ENCODE data around the gene NEURL2.

Gene NEURL2

DNA sequence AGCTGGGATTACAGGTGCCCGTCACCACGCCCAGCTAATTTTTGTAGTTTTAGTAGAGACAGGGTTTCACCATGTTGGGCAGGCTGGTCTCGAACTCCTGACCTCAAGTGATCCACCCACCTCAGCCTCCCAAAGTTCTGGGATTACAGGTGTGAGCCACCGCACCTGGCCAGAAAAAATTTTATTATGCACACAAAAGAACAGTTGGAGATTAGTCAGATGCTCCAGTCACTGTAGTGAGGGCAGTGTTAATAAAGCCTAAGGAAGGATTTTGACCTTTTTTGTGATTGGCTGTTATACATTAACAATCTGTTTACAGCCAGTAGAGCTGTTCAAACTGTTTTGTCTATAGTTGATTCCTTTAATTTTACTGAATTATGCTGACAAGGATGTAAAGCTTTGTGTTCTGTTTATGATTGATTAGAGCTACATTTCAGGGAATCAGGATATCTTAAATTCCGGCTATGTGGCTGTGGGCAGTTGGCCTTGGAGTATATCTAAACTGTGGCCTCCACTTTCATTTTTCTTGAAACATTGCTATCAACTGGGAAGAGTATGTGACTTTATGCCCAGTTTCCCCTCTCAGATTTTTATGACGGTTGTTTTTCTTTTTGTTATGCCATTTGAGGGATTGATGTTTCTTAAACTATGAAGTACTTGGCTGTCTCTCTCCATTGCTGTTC lies 23.7 kb downstream of the NEURL2 start:
- DNase-seq: no peak

DNA sequence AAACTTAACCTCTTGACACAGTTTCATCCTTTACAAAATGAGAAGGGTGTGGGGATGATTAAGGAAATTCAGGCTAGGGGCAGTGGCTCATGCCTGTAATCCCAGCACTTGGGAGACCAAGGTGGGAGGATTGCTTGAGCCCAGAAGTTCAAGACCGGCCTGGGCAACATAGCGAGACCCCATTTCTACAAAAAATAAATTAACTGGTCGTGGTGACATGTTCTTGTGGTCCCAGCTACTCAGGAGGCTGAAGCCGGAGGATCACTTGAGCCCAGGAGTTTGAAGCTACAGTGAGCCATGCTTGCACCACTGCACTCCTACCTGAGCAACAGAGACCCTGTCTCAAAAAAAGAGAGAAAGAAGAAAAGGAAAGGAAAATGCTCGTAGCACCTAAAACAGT lies 24.6 kb downstream of the NEURL2 start:
- DNase-seq: no peak

DNA sequence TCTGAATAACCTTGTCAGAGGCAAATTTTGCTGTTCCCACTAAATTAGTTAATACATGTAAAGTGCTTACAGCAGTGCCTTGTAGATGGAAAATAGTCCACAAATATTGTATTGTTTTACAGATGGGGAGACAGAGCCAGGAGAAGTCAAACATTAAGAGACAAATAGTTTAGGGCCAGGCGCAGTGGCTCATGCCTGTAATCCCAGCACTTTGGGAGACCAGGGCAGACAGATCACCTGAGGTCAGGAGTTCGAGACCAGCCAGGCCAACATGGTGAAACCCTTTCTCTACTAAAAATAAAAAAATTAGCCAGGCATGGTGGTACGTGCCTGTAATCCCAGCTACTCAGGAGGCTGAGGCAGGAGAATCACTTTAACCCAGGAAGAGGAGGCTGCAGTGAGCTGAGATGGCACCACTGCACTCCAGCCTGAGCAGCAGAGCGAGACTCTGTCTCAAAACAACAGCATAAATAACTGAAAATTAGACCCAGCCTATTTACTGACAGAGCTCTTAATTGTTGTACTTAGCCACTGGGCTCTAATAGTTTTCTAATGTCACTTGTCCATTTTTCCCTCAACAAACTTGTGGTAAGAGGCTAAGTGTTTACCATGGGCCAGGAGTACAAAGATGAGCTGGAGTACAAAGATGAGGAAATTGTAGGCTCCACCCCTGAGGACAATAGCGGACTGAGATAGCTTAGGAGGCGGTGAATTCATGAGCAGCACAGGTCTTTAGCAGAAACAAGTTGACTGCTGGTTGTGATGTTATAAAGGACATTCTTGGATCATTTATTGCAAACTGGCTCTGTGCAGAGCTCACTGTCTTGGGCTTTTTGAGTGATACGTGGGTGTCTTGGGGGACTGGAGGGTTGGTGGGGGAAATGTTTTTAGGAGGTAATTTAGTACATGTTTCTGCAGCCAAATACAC lies 27.2 kb downstream of the NEURL2 start:
- no peak for DNase-seq

DNA sequence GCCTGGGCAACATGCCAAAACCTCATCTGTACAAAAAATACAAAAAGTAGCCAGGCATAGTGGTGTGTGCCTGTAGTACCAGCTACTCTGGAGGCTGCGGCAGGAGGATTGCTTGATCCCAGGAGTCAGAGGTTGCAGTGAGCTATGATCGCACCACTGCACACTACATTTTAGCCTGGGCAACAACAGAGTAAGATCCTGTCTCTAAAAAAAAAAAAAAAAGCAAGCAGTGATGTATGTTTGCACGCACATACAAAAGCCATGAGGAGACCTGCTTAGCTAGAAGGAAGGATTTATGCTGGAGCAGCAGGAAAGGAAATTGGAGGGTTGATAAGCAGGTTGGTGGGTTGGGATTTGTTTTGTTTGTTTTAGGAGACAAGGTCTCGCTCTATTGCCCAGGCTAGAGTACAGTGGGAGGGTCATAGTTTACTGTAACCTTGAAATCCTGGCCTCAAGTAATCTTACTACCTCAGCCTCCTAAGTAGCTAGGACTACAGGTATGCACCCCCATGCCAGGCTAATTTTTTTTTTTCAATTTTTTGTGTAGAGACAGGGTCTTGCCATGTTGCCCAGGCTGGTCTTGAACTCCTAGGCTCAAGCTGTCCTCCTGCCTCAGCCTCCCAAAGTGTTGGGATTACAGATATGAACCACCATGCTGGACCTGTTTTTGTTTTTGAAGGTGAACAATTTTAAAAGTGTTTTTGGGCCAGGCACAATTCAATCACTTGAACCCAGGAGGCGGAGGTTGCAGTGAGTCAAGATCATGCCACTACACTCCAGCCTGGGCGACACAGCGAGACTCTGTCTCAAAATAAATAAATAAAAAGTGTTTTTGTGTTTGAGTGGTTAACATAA lies 29.6 kb downstream of the NEURL2 start:
- DNase-seq: no peak

DNA sequence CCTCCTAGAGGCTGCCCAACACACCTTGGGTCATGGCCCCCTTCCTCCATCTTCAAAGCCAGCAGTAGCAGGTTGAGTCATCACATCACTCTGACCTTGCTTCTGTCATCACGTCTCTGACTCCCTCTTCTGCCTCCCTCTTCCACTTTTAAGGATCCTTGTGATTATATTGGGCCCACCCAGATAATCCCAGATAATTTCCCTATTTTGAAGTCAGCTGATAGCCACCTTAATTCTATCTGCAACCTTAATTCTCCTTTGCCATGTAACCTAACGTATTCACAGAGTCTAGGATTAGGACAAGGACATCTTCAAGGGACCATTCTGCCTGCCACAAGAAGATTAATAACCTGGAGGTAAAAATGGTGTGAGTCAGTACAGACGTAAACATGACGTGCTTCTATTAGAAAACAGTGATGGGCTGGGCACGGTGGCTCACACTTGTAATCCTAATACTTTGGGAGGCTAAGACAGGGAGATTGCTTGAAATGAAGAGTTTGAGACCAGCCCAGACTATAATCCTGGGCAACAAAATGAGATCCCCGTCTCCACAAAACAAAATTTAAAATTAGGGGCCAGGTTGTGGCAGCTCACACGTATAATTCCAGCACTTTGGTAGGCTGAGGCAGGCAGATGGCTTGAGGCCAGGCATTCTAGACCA lies 30.3 kb downstream of the NEURL2 start:
- no peak for DNase-seq

DNA sequence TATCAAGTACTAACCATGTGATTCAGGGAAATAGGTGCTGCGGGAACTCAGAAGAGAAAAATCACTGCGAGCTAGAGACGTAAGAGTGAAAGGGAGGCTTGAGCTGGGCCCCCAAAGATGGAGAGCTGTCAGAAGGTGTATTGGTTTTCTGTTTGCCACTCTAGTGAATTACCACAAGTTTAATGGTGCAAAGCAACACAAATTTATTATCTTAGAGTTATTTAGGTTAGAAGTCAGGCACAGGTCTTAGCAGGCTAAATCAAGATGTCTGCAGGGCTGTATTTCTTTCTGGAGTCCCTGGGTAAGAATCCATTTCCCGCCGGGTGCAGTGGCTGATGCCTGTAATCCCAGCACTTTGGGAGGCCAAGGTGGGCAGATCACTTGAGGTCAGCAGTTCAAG lies 31.1 kb downstream of the NEURL2 start:
- DNase-seq: no peak

DNA sequence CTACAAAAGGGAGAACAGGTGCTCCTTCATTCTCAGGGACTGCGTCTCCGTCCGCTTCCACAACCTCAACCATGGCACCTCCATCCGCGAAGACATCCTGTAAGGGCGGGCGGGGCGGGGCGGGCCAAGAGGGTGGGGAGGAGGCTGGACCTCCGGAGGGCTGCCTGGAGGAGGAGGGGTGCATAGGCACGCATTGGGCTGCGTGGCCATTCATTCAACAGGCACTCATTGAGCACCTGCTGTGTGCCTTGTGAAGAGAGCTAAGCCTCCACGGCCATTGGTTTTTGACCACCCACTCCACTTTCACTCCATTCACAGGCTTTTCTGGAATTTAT lies 33.2 kb downstream of the NEURL2 start:
- no peak for DNase-seq

DNA sequence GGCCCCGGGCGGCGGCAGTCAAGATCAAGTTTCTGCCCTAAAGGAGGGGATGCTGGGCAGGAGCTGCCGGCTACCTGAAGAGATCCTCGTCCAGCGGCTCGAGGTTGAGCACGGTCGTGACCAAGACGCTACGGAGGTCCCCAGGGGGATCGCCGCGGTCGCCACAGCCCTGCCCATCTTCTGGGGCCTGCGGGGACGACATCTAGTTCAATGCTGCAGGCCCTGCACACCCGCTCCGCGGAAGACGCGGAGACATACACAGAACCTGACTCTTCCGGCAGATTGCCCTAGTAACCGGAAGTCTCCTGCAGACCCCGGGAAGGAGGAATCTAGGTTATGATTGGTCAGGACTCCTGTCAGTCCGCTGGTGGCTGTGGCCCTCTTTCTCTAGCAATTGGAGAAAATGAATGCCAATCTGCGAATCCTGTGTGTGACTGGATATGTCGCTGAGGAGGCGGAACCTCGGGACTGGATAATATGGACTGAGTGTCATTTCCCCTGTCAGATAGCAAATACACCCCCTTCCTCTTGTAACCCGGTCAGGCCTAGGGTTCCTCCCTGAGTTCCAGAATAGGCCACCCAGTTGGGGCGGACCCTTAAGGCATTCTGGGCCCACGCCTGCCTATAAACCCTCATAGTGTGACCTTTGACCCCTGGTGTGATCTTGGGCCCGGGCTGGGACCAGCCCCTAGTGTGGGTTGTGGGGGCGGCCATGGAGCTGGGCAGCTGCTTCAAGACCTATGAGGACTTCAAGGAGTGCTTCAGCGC lies 33.7 kb downstream of the NEURL2 start, which contains the start of the genes ACOT8 and ZSWIM3:
TSS of gene ACOT8 (minus strand) at position 279 of the 768 bp plus-strand sequence. CDS start at position 202, 77 bp downstream.
TSS of gene ZSWIM3 (plus strand) at position 501 of the 768 bp plus-strand sequence. CDS start at position 713, 212 bp downstream.
- peak; percentile 93 for DNase-seq

DNA sequence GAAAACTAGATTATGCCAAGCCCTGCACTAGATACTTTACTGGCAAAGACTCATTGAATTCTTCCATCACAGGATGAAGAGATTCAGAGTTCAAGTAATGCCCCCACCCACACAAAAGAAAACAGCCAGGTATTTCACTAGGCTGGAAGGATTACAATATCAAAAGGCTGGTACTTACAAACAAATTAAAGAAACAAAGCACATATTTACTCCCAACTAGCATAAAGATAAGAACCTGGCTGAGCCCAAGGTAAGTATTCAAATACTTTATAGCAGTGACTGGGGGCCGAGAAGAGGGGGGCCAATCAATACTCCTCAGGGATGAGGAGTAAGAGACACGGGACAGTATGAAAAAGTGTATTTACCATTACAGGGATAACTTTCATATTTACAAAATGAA lies 37.5 kb downstream of the NEURL2 start:
- DNase-seq: no peak

DNA sequence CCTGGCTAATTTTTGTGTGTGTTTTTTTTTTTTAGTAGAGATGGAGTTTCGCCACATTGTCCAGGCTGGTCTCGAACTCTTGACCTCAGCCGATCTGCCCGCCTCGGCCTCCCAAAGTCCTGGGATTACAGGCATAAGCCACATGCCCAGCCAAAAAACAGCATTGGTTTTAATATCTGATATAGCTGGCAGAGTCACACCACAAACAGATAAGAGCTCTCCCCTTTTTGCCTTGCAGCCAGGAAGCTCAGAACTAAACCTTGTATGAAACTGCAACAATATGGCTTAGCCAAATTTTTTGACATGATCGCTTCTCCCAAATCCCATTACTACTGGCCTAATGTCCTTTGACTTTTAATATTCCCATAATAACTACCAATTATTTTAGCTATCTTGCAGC lies 38.7 kb downstream of the NEURL2 start:
- DNase-seq: no peak

DNA sequence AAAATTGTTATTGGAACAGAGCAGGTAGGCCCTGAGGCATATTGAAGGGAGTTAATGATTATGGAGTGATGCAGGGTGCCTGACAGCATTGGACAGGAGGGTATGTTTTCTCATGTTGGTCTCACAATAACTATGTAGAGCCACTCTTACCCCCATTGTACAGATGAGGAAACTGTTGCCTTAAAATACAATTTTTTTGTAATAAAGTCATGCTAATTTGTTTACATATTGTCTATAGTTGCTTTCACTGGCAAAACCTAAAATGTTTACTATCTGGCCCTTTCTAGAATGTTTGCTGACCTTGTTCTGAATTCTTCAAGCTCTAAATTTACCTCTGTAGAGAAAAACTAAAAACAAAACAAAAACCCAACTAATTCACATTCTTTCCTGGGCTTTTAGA lies 39.5 kb downstream of the NEURL2 start:
- no peak for DNase-seq

DNA sequence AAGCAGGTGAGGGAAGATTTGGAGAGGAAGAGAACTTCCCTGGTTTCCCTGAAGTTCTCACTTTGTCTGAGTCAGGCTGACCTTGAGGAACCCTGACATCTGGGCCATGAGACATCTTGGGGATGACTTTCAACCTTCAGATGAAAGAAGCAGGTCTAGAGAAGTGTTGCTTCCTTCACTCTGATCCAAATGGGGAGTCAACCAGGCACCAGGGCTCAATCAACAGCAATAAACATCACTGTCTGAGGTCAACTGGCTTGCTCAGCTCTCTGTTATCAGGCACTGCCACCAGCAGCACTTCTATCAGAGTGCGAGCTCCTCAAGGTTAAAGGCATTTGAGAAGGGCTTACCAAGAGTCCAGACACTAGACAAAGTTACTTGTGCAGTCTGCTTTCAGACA lies 40.1 kb downstream of the NEURL2 start:
- no peak for DNase-seq

DNA sequence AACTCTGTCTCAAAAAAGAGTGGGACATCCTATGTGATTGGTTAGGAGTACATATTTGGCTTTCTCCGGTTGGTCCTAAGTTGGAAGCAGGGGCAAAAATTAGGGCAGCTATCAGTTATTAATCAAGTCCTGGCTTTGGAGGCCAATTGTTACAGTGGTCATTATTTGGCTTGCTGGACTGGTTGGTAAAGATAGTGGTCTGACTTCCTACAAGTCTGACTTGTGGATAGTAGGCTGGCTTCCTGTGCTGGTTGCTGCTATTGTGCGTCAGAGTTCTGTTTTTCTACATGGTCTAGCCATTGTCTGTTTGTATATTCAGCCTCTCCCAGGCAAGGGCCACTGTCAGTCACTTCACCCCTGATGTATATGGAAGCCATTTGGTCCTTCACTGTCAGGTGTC lies 40.8 kb downstream of the NEURL2 start:
- DNase-seq: no peak

DNA sequence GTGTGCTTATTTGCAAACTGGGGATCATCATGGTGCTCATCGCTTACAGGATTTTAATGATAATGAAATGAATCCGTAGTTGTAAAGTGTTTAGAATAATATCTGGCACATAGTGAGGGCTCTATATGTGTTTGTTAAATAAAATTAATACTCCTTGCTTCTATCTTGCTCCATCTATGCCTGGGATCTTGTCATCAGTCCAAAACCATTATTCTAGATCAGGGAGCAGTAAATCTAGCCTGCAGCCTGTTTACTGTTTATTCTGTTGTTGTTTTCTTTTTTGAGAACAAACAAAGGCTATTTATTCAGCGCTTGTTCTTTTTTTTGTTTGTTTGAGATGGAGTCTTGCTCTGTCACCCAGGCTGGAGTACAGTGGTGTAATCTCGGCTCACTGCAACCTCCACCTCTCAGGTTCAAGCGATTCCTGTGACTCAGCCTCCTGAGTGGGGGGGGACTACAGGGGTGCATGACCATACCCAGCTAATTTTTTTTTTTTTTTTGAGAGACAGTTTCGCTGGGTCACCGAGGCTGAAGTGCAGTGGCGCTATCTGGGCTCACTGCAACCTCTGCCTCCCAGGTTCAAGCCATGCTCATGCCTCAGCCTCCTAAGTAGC lies 41.9 kb downstream of the NEURL2 start:
- no peak for DNase-seq

DNA sequence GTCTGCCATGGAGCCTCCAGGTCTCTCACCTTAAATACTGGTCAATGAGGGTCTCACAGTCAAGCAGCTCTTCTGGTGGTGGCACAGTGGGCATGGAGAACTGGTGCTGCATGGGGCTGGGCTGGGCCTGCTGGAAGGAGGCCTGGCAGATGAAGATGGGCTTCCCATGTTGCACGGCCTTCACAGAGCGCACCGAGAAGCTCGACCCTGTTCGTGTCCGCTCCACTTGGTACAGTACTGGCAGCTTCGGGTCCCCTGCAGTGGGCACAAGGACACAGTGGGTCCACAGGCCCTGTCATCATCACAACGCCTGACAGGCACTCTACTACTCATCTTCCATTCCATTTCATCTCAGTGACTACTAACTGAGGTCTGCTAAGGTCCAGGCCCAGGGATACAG lies 42.6 kb downstream of the NEURL2 start:
- no peak for DNase-seq

DNA sequence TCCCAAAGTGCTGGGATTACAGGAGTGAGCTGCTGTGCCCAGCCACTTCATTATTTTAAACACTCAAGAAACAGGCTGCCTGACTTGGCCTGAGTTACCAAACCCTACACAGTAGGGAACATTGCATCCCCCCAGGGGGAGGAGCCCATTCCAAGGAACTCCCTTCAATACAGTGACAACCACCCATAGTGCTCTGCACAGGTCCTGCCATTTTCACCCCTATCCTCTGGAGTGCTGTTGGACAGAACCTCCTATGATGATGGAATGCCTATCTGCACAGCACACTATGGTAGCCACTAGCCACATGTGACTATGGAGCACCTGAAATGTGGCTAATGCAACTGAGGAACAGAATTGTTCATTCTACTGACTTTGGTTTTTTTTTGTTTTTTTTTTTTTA lies 45.6 kb downstream of the NEURL2 start:
- DNase-seq: no peak

DNA sequence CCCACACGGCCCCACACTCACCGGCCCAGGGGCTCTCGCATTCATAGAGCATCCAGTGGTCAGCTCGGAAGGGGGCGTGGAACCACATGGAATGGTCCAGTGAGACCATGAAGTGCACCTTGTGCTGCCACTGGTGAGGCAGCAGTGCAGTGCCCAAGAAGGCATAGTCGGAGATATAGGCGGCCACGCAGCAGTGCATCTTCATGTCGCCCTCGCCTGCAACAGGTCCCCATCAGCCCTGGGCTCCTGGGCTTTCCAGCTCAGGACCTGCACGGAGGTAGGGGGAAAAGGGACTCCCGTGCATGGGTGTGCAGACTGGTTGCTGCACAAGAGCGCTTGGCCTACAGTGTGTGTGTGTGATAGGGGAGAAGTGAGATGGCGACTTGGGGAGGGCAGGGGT lies 47.5 kb downstream of the NEURL2 start:
- no peak for DNase-seq

DNA sequence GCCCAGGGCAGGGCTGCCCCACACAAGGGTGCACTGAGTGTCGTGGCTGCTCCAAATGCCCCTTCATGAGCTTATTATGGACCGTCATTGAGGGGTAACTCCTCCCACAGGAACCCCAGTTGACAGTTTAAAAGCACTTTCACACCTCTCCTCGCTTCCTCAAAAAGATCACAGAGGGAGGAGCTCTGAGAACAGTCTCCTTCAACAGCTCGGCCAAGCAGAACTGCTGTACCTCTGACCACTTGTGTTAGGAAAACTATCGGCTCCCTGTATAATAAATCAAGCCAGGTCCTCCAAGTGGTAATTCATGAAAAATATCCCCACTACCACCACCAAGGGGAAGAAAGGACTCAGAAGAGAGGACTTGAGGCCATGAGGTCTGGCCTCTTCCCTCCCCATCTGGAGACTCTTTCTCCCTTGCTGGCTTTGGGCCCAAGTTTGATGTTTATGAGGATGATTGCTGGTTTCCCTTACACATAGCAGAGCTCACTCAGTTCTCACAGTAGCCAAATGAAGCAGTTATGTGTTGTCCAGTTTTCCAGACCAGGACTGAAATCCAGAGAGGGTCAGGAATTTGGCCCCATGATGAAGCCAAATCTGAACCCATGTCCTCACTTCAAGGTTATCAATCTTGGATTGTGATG lies 48.7 kb downstream of the NEURL2 start:
- no peak for DNase-seq

DNA sequence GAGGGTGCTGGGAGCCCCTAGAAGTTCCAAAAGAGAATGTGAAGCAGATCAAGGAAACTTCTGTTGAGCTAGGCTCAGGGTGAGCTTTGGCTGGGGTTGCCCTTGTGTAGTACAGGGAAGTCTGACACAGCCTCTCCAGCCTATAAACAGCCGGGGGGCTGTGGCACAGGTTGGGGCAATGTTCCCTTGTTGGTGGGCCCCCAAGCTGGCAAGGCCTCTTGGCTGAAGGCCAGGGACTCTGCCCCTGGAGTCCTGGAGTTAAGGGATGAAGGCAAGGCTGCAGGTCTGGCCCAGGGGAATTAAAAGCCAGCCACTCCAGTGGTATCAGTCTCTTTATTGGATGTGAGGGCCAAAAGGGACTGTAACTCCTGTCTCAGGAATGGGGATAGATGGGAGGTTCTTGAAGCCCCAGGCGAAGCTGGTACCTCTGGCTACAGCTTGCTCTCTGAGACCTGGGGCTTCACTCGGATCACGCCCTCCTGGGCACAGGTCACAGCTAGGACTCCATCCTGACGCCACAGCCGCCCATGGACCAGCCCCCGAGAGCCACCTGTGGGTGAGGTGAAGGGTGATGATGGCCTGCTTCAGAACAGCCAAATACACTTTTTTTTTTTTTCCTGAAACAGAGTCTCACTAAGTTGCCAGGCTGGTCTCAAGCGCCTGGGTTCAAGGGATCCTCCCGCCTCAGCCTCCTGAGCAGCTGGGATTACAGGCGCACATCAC lies 49.4 kb downstream of the NEURL2 start:
- DNase-seq: no peak

DNA sequence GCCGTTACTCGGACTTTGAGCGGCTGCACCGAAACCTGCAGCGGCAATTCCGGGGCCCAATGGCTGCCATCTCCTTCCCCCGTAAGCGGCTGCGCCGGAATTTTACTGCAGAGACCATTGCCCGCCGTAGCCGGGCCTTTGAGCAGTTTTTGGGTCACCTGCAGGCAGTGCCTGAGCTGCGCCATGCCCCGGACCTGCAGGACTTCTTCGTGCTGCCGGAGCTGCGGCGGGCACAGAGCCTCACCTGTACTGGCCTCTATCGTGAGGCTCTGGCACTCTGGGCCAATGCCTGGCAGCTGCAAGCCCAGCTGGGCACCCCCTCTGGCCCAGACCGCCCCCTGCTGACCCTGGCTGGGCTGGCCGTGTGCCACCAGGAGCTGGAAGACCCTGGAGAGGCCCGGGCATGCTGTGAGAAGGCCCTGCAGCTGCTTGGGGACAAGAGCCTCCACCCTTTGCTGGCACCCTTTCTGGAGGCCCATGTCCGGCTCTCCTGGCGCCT lies 50.3 kb downstream of the NEURL2 start:
- no peak for DNase-seq
